HG03103 (cell line): ENCODE results near the gene LCOR.

Experiments used
- ATAC-seq: cut with Tn5 transposase; IDR thresholded peaks from one replicate; pipeline ENCODE4 v1.9.1; 2021; ENCODE audit warnings: low read depth; ENCODE audit not compliant: unreplicated experiment

Gene LCOR

DNA sequence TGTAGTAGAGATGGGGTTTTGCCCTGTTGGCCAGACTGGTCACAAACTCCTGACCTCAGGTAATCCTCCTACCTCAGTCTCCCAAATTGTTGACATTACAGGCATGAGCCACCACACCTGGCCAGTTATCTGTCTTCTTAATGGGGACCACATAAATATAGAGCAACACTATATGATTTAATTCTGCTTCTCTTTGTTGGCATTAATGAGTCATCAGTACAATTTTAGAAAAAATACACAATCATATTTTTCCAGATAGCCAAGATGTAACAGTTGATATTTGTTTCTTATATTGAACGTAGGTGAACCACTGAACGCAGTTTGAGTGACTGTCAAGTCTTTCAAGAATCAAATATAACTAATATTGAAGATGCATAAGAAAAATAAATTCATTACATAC lies 48.5 kb downstream of the LCOR start:
- no peak for ATAC-seq

DNA sequence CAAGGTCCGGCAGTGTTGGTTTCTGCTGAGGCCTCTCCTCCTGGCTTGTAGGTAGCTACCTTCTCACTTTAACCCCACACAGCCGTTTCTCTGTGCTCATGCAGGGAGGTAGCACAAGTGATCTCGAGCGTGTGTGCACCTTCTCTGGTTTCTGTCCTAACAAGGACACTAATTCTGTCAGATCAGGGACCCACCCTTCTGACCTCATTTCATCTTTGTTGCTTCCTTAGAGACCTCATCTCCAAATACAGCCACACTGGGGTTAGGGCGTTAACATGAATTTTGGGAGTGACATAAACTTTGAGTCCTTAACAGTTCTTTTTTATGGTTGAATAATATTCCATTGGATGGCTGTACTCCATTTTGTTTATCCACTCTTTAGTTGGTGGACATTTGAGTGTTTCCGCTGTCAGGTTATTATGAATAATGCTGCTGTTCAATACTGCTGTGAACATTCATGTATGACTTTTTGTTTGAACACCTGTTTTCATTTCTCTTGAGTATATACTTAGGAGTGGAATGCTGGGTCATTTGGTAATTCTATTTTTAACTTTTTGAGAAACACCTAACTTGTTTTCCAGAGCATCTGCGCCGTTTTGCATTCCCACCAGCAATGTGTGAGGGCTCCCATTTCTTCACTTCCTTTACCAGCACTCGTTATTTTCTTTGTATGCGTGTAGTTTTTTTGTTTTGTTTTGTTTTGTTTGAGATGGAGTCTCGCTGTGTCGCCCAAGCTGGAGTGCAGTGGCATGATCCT lies 57.5 kb downstream of the LCOR start:
- ATAC-seq: no peak

DNA sequence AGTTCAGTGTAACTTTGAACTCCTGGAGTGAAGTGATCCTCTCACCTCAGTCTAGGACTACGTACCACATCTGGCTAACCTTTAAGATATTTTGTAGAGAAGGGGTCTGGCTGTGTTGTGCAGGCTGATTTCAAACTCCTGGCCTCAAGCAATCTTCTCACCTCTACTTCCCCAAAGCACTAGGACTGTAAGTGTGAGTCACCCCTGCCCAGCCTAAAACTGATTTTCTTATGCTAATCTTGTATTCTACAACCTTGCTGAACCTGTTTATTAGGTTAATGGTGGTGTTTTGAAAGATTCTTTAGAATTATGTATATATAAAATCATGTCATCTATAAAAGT lies 58.0 kb downstream of the LCOR start:
- ATAC-seq: no peak

DNA sequence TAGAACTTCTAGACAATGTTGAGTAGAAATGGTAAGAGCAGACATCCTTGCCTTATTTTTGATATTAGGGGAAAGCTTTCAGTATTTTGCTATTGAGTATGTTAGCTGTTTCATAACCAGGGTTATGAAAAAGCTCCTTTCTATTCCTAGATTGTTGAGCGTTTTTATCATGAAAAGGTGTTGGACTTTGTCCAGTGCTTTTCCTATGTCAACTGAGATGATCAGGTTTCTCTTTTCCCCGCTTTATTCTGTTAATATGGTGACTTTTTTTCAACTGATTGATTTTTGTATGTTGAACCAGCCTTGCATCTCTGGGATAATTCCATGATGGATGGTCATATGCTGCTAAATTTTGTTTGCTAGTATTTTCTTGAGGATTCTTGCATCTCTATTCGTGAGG lies 58.5 kb downstream of the LCOR start:
- no peak for ATAC-seq

DNA sequence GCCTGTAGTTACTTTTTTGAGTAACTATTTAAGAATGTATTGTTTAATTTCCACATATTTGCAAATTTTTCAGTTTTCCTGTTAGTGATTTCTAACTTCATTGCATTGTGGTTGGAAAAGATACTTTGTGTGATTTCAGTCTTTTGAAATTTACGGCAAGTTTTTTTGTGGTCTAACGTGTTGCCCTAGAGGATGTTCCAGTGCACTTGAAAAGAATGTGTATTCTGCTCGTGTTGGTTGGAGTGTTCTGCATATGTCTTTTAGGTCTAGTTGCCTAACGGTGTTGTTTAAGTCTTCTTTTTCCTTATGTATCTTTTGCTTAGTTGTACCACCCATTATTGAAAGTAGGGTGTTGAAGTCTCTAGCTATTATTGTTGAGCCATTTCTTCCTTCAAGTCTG lies 59.7 kb downstream of the LCOR start:
- no peak for ATAC-seq

DNA sequence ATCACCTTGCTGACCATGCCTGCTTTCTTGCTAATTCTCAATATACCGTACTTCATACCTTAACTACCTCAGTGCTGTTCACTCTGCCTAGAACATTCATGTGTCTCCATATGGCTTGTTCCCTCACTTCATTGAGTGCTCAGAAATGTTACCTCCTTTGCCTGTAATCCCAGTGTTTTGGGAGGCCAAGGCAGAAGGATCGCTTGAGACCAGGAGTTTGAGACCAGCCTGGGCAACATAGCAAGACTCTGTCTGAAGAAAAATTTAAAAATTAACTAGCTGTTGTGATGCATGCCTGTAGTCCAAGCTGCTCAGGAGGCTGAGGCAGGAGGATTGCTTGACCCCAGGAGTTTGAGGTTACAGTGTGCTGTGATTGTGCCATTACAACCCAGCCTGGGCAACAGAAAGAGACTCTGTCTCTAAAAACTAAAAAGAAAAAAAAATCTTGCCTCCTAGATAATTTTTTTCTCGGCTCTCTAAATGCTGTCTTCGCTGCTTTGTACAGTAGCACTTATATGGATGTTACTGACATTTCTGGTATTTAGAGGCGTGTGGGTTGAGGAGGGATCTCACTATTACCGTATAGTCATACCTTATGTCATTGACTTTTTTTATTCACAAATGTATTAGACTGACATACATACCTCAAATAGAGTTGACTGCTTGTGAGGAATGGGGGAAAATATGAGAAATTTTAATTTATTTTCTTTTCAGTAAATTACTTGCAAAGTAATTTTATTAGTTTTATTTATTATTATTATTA lies 63.7 kb downstream of the LCOR start:
- ATAC-seq: no peak

DNA sequence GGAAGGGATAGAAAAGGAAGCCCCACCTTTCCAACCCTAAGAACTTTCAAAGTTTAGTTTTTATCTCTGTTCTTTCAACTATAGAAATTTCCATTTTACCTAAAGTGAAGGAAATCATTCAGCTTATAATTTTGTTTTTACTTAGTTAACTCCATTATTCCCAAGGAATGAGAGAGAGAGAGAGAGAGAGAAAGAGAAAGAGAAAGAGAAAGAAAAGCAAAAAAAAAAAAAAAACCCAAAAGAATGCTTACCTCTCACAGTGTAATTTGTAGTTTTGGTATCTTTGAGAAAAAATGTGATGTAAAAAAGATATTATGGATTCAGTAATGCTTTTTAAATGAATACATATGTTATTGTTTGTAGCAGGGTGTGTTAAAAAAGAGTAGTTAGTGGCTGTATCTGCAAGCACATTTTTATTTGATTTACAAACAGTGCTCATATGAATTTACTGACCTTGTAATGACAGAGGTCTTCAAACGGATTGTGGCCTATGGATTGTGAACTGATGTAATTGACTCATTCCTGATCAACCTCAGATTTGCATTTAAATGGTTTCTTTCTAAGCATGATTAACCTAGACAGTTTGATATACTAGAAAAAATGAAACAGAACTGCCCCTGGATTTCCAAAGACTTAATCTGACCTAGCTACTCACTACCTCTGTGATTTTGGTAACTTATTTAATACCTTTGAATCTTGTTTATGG lies 64.9 kb downstream of the LCOR start:
- ATAC-seq: no peak

DNA sequence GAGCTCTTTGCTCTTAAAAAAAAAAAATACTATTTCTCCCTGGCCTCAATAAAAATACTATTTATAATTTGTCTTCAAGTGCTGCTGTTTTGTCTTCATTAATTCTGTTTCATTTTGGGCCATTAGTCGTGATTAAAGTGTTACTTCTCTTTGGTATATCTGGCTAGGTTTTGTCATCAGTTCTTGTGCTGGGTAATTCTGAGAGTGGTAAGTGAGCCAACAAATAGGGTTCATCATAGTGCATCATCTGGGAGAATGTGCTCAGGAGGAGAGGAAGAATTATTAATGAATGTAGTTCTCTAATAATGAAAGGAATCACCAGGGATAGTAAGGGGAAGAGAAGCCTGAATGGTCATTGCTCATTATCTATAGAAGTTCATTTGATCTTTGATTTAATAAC lies 70.0 kb downstream of the LCOR start:
- ATAC-seq: no peak

DNA sequence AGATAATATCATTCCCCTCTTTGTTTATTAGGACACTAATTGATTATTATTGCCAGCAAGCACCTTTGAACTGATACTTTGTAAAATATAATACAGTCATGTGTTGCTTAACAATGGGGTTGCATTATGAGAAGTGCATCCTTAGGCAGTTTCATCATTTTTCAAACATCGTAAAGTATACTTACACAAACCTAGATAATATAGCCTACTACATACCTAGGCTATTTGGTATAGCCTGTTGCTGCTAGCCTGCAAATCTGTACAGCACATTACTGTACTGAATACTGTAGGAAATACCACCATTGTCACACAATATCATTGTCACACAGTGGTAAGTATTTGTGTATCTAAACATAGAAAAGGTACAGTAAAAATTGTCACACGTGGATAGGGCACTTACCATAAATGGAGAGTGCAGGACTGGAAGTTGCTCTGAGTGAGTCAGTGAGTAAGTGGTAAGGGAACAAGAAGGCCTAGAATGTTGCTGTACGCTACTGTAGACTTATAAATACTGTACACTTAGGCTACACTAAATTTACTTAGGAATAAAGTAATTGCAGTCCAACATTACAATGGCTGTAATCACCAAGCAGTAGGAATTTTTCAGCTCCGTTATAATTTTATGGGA lies 70.7 kb downstream of the LCOR start:
- ATAC-seq: no peak

DNA sequence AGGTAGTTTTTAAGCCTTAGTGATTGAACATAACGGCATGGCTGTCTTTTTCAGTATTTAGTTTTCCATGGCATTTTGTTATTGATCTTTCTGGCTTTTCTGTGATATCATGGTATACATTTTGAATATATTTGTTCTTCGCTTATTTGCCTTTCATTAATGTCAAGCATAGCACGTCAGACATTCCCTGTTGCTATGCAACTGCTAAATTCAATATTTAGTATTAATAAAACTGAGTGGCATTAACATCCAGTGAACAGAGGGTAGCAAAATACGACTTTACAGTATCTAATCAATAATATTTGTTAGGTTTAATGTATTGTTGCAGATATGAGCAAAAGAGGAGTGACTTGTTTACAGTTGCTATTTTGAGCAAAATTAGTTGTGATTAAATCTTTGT lies 72.5 kb downstream of the LCOR start:
- ATAC-seq: no peak

DNA sequence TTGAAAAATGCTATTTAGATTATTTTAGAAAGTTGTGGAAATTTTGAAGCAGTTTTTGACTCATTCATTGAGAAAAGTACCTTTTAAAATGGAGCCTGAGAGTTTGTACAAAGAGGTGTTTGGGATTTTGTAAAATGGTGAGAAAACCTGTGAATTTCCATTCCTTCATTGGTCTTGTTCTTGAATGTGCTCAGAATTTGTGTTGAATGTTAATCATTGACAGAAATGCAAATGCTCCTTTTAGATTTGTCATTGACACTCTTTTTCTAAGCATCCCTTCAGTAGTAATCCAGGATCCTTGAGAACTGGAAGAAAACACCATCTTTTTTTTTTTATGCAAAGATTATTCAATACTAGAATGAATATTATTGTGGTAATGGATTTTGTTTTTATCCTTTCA lies 74.8 kb downstream of the LCOR start:
- no peak for ATAC-seq

DNA sequence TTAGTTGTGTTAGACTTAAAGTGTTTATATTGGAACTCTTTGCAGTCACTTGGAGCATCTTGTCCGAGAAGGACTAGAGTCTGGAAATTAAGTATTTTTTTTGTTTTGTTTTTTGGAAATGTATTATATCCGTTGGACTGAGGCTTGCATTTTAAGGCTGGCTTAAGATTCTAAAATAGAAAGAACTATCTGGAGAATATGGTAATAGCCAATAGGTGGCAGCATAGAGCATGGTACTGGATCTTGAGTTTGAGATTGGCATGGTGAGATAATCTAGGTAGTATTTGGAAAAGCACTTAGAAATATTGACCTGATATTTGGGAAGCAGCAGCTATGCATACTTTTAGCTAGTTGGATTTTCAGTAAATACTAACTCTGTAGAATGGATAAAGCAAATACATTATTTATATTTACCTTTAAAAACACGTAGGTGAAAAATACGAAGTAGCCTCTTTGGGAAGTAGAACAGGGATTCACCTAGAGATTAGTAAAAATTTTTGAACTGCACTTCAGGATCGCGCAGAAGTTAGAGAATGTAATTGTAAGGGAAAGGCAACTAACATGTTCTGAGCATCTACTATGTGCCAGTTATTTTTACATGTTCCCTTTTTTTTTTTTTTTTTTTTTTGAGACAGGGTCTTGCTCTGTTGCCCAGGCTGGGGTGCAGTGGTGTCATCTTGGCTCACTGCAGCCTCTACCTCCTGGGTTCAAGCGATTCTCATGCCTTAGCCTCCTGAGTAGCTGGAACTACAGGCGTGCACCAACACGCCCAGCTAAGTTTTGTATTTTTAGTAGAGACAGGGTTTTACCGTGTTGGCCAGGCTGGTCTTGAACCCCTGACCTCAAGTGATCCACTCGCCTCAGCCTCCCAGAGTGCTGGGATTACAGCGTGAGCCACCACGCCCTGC lies 78.6 kb downstream of the LCOR start:
- no peak for ATAC-seq

DNA sequence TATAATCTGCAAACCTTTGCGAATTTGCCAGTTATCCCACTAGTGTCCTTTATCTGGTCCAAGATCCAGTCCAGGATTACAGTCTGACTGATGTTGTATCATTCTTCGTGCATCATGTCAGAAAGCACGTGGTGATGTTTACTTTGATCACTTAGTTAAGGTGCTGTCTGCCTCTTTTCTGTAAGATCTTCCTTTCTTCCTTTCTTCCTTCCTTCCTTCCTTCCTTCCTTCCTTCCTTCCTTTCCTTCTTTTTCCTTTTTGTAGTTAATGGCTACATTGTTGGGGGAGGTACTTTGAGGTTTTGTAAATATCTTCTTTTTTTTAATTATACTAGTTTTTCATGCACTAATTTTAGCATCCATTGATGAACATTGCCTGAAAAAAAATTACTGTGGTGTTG lies 80.3 kb downstream of the LCOR start:
- ATAC-seq: no peak

DNA sequence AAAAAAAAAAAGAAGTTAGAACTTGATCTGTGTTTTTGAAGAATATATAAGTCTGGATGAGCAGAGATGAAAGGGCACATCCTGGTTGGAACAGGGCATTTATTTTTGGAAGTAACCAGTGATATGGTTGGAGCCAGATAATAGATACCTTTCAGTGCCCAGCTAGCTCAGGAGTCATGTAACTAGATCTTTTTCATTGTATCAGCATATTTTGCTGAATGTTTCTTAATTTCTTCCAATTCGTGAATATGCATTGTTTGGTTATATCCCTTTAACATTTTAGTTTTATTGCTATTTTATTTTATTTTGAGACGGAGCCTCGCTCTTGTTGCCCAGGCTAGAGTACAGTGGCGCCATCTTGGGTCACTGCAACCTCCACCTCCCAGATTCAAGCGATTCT lies 81.8 kb downstream of the LCOR start:
- ATAC-seq: no peak

DNA sequence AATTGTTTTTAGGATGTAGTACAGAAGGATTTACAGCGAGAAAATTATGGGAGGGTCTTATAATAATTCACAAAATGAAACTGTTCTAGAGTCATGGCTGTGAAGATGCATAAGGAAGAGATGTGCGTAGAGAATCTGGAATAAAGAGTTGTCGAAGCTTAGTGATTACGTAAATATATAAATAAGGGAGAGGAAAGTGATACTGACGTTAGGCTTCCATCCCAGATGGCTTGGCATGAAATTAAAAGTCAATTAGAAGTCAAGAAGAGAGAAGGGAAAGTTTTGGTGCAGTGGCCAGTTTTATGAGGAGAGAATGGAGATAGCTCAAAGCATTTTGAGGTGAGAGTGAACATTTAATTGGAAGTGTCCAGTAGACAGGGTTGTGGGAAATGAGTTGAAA lies 85.5 kb downstream of the LCOR start:
- no peak for ATAC-seq

DNA sequence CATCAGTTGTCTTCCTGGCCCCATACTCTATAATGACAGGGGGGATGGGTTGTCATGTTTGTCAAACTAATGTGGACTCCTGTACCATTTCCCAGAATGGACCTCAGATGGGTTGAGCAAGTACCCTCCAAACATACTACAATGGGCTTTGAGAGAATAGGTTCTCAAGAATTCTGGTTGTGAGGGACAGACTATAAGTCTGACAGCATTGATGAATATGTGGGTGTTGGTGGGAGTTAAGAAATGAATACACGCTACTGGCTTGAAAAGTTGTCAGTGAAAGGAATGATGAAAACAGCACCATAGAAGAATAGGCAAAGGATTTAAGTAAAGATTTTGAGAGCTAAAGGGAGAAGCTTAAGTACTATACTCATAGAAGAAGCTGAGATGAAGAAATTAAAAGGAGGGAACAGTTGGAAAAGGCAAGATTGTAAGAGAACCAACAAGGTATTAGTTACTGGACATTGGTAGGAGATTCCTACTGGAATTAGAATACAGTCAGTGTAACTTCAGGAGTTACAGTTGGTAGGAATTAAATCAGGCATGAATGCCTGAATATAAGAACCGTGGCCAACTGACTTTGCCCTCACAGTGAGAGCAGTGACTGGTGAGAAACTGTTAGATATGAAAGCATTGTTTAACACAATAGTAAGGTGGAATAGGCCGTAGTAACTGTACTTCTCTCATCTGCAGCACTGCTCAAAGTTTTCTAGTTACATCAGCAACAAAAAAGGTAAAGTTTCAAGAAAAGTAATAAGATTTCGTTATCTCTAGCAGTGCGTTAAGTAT lies 86.3 kb downstream of the LCOR start:
- ATAC-seq: no peak

DNA sequence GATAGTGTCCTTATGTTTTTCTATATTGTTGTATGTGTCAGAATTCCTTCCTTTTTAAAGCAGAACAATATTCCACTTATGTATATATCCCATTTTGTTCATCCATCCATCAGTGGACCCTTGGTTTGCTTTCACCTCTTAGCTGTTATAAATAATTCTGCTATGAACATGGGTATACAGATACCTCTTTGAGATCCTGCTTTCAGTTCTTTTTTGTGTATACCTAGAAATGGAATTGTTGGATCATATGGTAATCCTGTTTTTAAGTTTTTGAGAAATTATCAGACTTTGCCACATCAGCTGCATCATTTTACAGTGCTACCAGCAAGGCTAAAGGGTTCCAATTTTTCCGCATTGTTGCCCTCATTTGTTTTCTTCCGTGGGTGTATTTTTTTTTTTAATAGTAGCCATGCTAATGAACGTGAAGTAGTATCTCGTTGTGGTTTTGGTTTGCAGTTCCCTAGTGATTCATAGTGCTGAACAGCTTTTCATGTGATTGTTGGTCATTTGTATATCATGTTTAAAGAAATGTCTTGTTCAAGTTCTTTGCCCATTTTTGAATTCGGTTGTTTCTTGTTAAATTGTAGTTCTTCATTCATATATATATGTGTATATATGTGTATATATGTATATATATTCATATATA lies 87.8 kb downstream of the LCOR start:
- no peak for ATAC-seq

DNA sequence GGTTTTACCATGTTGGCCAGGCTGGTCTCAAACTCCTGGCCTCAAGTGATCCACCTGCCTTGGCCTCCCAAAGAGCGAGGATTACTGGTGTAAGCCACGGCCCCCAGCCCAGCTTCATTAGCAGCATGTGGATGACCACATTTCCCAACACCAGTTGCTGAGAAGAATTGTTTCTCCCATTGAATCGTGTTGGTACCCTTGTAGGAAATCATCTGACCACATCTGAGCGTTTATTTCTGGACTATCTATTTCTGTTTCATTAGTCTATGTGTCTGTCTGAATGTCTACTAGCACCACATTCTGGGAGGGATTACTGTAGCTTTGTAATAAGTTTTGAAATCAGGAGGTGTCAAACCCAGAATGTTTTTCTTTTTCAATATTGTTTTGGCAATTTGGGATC lies 89.6 kb downstream of the LCOR start:
- no peak for ATAC-seq
